K562 (cell line): ENCODE data around the gene ARHGEF26. TPM values are rescaled to one million over a fixed set of nuclear protein-coding genes. Genes with fewer than 3 reads are reported as not detected.

Experiments
- ATAC-seq: fragments of 200-7000 bp; cut with Tn5 transposase; 3 replicates; pipeline ENCODE4 v1.9.1; 2020; ENCODE audit warnings: moderate library complexity
- BruUV-seq: library from RNA; stranded (reverse); fragments of 400-500 nt; replicated peaks from 2 replicates; lab custom pipeline; 2021; lab: Mats Ljungman, UMichigan
- CTCF ChIA-PET: fragments of 300-600 bp; formaldehyde crosslinking; extraction: SDS; loops from one replicate; lab custom pipeline; 2021; ENCODE audit warnings: low intra/inter-chr PET ratio; lab: Yijun Ruan, JAX
- POLR2A ChIA-PET: fragments of 300-600, 350-650 bp; sonication (Branson Sonifier 250); formaldehyde crosslinking; extraction: SDS; loops from one replicate; lab custom pipeline; 2021; ENCODE audit warnings: antibody characterized with exemption, inconsistent platforms; lab: Yijun Ruan, JAX
- DNase-seq, 4 experiments: peaks; one replicate each; pipeline versions ENCODE4 v3.0.0 to v3.0.0-alpha.2; 2011 to 2018; ENCODE audit warnings: low spot score in 3 of 4, mixed read lengths in 3 of 4; ENCODE audit errors: extremely low read depth in 1 of 4
- FAIRE-seq: peaks from 2 replicates; lab custom pipeline; 2011; peaks lifted over from hg19 to GRCh38; lab: Jason Lieb, UNC
- H2AFZ ChIP-seq: 2 replicates; pipeline ENCODE4 v1.6.0; 2011; ENCODE audit warnings: low read depth, low read length, control low read depth, inconsistent platforms
- H3K27ac ChIP-seq: fragments of 200-600 bp; 3 replicates; pipeline ENCODE4 v1.8.0; 2011; ENCODE audit warnings: low read depth, mild to moderate bottlenecking, control low read depth, inconsistent platforms, low read length, moderate library complexity, mixed read lengths; ENCODE audit errors: extremely low read depth
- H3K27me3 ChIP-seq, 2 experiments: fragments of 300-600 bp in 1 of 2; 2 replicates in 1 of 2; 3 replicates in 1 of 2; pipeline versions ENCODE4 v1.6.0 to v1.8.0; 2011; ENCODE audit warnings: inconsistent platforms in 2 of 2, low read length in 2 of 2, mild to moderate bottlenecking in 1 of 2, mixed read lengths in 1 of 2, moderate library complexity in 1 of 2; ENCODE audit not compliant: control insufficient read depth in 2 of 2, insufficient read depth in 2 of 2
- H3K36me3 ChIP-seq: fragments of 300-600 bp; 3 replicates; pipeline ENCODE4 v1.8.0; 2011; ENCODE audit warnings: mild to moderate bottlenecking, low read length, inconsistent platforms; ENCODE audit not compliant: control insufficient read depth, insufficient read depth
- H3K4me1 ChIP-seq, 2 experiments: fragments of 200-600 bp in 1 of 2; replicated peaks in 1 of 2; 2 replicates in 1 of 2; 3 replicates in 1 of 2; pipeline versions ENCODE4 v1.5.1 to v1.8.0; 2011; ENCODE audit warnings: inconsistent platforms in 2 of 2, low read length in 2 of 2, mild to moderate bottlenecking in 1 of 2, mixed read lengths in 1 of 2, moderate library complexity in 1 of 2; ENCODE audit not compliant: control insufficient read depth in 2 of 2, insufficient read depth in 2 of 2
- H3K4me2 ChIP-seq: 2 replicates; pipeline ENCODE4 v1.6.1; 2011; ENCODE audit warnings: low read length, control low read depth, inconsistent platforms, mixed read lengths; ENCODE audit not compliant: insufficient read depth
- H3K4me3 ChIP-seq: fragments of 200-600 bp; sonication (generic), shearing (Covaris generic); 2 replicates; pipeline ENCODE4 v1.5.1; 2016; ENCODE audit warnings: control low read depth, inconsistent platforms
- H3K79me2 ChIP-seq: fragments of 200-600 bp; 3 replicates; pipeline ENCODE4 v1.8.0; 2011; ENCODE audit warnings: low read length, inconsistent platforms; ENCODE audit not compliant: control insufficient read depth, insufficient read depth
- H3K9ac ChIP-seq, 2 experiments: 2 replicates each; pipeline versions ENCODE4 v1.6.0 to v1.6.1; 2011; ENCODE audit warnings: low read depth in 2 of 2, low read length in 2 of 2, control low read depth in 1 of 2, inconsistent platforms in 1 of 2, mild to moderate bottlenecking in 1 of 2, mixed read lengths in 1 of 2; ENCODE audit not compliant: insufficient read depth in 1 of 2
- H3K9me1 ChIP-seq: one replicate; pipeline ENCODE4 v1.6.0; 2011; ENCODE audit warnings: inconsistent platforms, mild to moderate bottlenecking, low read length, moderate library complexity; ENCODE audit not compliant: control insufficient read depth, insufficient read depth
- H3K9me3 ChIP-seq: replicated peaks from 2 replicates; pipeline ENCODE4 v1.5.1; 2011; ENCODE audit warnings: low read depth, low read length, inconsistent platforms; ENCODE audit not compliant: control insufficient read depth, insufficient read depth
- H4K20me1 ChIP-seq: replicated peaks from 2 replicates; pipeline ENCODE4 v1.6.1; 2011; ENCODE audit warnings: low read length, inconsistent platforms, mixed read lengths; ENCODE audit not compliant: control insufficient read depth, insufficient read depth
- CC2D1A ChIP-seq: fragments of 450-650 bp; IDR thresholded peaks from 2 replicates; pipeline ENCODE4 v1.6.1; 2017; ENCODE audit warnings: mild to moderate bottlenecking
- CTBP1 ChIP-seq: fragments of 450-650 bp; IDR thresholded peaks from 2 replicates; pipeline ENCODE4 v1.6.1; 2016; ENCODE audit warnings: borderline replicate concordance
- ELF4 ChIP-seq: fragments of 450-650 bp; formaldehyde crosslinking; IDR thresholded peaks from 2 replicates; pipeline ENCODE4 v1.4.0; 2022; ENCODE audit warnings: missing genetic modification characterization
- EWSR1 ChIP-seq: fragments of 450-650 bp; IDR thresholded peaks from 2 replicates; pipeline ENCODE4 v1.6.1; 2018; ENCODE audit warnings: borderline replicate concordance, mild to moderate bottlenecking, low read depth, moderate library complexity; ENCODE audit not compliant: partially characterized antibody
- EZH2 ChIP-seq: IDR thresholded peaks from 2 replicates; pipeline ENCODE4 v1.6.1; 2012; ENCODE audit warnings: low read depth, mild to moderate bottlenecking, inconsistent platforms, low read length, borderline replicate concordance
- FOXP1 ChIP-seq: sonication (generic); formaldehyde crosslinking; IDR thresholded peaks from 2 replicates; pipeline ENCODE4 v1.8.0; 2022; ENCODE audit warnings: mild to moderate bottlenecking, missing genetic modification reagents
- HCFC1 ChIP-seq: IDR thresholded peaks from 2 replicates; pipeline ENCODE4 v1.6.1; 2012; ENCODE audit warnings: low read depth, low read length, improper control_type of control experiment
- HMG20A ChIP-seq: fragments of 450-650 bp; formaldehyde crosslinking; conservative IDR thresholded peaks from 2 replicates; pipeline ENCODE4 v1.4.0; 2020; ENCODE audit warnings: mild to moderate bottlenecking, mixed read lengths
- LEF1 ChIP-seq: fragments of 450-650 bp; IDR thresholded peaks from 2 replicates; pipeline ENCODE4 v1.6.1; 2016; ENCODE audit warnings: mild to moderate bottlenecking
- MAFF ChIP-seq: IDR thresholded peaks from 2 replicates; pipeline ENCODE4 v1.6.1; 2012; ENCODE audit warnings: low read length, improper control_type of control experiment
- MCM3 ChIP-seq: fragments of 450-650 bp; IDR thresholded peaks from 2 replicates; pipeline ENCODE4 v1.6.1; 2016
- MTF1 ChIP-seq: fragments of 250-450 bp; sonication (Bioruptor Pico); IDR thresholded peaks from 2 replicates; pipeline ENCODE4 v1.9.0; 2021; ENCODE audit warnings: moderate library complexity, mild to moderate bottlenecking, inconsistent platforms, borderline replicate concordance
- SNIP1 ChIP-seq: fragments of 450-650 bp; IDR thresholded peaks from 2 replicates; pipeline ENCODE4 v1.7.1; 2017; ENCODE audit warnings: low read depth, mild to moderate bottlenecking
- TEAD1 ChIP-seq, 2 experiments: fragments of 450-650 bp in 1 of 2; sonication (generic) in 1 of 2; formaldehyde crosslinking; IDR thresholded peaks; 2 replicates each; pipeline versions ENCODE4 v1.4.0 to v1.8.0; 2020 to 2022; ENCODE audit warnings: mild to moderate bottlenecking in 2 of 2, missing genetic modification reagents in 1 of 2
- ZBTB7A ChIP-seq: IDR thresholded peaks from 2 replicates; pipeline ENCODE4 v1.6.1; 2011; ENCODE audit warnings: low read depth, mild to moderate bottlenecking, low read length, moderate library complexity, borderline replicate concordance; ENCODE audit not compliant: control insufficient read depth
- whole genome bisulfite sequencing: fragments of 100-300 bp; shearing (Covaris generic); methylation state at CpG from one replicate; pipeline ENCODE4 v1.1.6; 2016; ENCODE audit warnings: low coverage, mixed read lengths; ENCODE audit not compliant: insufficient coverage; ENCODE audit errors: missing lambda C conversion rate; 5-methylcytosine and 5-hydroxymethylcytosine counted together
- in situ Hi-C: fragments of 300-500 bp; cut with MboI; formaldehyde crosslinking; loops from 4 replicates; pipeline ENCODE4 v1.15.0; 2018; ENCODE audit warnings: inconsistent platforms, mixed read lengths
- intact Hi-C: fragments of 100-400 bp; cut with micrococcal nuclease; formaldehyde crosslinking; loops from 2 replicates; pipeline ENCODE4 v1.14.2; 2022
- polyA plus RNA-seq, 8 experiments: library from polyadenylated mRNA; depleted of rRNA in 4 of 8; stranded (reverse) in 5 of 8; unstranded in 3 of 8; fragments of >200 nt; fragmentation: Nextera tagmentation in 2 of 8; fragmentation: Illumina TruSeq in 1 of 8; extraction: Ambion mirVana in 2 of 8; extraction: Trizol in 1 of 8; gene quantifications; 2 replicates each; pipeline versions ENCODE4 v1.2.1 to v1.2.3, GENCODE V29; 2011 to 2014; ENCODE audit warnings: inconsistent platforms in 1 of 8, missing spikeins in 1 of 8
- total RNA-seq, 7 experiments: library from RNA; depleted of rRNA in 6 of 7; stranded (reverse); fragments of >200 nt in 6 of 7; fragmentation: Illumina TruSeq in 2 of 7; extraction: Trizol in 2 of 7; gene quantifications; 2 replicates each; pipeline versions ENCODE4 v1.2.1 to v1.2.3, GENCODE V29; 2011 to 2021; ENCODE audit warnings: low replicate concordance in 1 of 7
- TF ChIP-seq, protein P1 (sequence below), 2 experiments: fragments of 450-650 bp in 1 of 2; sonication (generic) in 1 of 2; formaldehyde crosslinking in 1 of 2; IDR thresholded peaks; 2 replicates each; pipeline versions ENCODE4 v1.7.1 to v1.9.0; 2016 to 2022; ENCODE audit warnings: inconsistent platforms in 1 of 2, mild to moderate bottlenecking in 1 of 2, missing genetic modification reagents in 1 of 2

The ARHGEF26 gene
- total and polyA plus RNA-seq, 9 of the 15 experiments (the other 6 are each of a cell fraction or from before 2014, with no cell fraction given), result 0.01 to 0.11 (median 0.04) TPM; not detected in 2

- H3K9me3 ChIP-seq, result no peaks in the 10 kb centered on the region
- 0% methylated on average over 2 of the region's 2 CpGs for WGBS
- intact Hi-C loops, result no loop called here
These were observed 93.1 kb downstream of the ARHGEF26 start for GRCh38 chr3:154214306-154214705.

More at GRCh38 chr3:154214306-154214705, 93.1 kb downstream of the ARHGEF26 start:
- BruUV-seq, result no TSS peak
- no peaks in the 10 kb centered on the region for H3K36me3 ChIP-seq
- no peak for TF ChIP-seq MAFF
- TF ChIP-seq HMG20A (CRISPR knock-in tag), result no peak
- no peak for TF ChIP-seq ZBTB7A
- TF ChIP-seq HCFC1, result no peak
- TF ChIP-seq CTBP1, result no peak
- TF ChIP-seq MCM3, result no peak
- TF ChIP-seq EZH2, result no peak
- TF ChIP-seq ELF4 (CRISPR knock-in tag), result no peak
- TF ChIP-seq MTF1 (CRISPR knock-in tag), result no peak
- TF ChIP-seq SNIP1, result no peak
- no peak for TF ChIP-seq LEF1
- TF ChIP-seq TEAD1 (CRISPR knock-in tag; IDR thresholded peaks at IDR 0.05), result no peak
- TF ChIP-seq, protein P1, sequence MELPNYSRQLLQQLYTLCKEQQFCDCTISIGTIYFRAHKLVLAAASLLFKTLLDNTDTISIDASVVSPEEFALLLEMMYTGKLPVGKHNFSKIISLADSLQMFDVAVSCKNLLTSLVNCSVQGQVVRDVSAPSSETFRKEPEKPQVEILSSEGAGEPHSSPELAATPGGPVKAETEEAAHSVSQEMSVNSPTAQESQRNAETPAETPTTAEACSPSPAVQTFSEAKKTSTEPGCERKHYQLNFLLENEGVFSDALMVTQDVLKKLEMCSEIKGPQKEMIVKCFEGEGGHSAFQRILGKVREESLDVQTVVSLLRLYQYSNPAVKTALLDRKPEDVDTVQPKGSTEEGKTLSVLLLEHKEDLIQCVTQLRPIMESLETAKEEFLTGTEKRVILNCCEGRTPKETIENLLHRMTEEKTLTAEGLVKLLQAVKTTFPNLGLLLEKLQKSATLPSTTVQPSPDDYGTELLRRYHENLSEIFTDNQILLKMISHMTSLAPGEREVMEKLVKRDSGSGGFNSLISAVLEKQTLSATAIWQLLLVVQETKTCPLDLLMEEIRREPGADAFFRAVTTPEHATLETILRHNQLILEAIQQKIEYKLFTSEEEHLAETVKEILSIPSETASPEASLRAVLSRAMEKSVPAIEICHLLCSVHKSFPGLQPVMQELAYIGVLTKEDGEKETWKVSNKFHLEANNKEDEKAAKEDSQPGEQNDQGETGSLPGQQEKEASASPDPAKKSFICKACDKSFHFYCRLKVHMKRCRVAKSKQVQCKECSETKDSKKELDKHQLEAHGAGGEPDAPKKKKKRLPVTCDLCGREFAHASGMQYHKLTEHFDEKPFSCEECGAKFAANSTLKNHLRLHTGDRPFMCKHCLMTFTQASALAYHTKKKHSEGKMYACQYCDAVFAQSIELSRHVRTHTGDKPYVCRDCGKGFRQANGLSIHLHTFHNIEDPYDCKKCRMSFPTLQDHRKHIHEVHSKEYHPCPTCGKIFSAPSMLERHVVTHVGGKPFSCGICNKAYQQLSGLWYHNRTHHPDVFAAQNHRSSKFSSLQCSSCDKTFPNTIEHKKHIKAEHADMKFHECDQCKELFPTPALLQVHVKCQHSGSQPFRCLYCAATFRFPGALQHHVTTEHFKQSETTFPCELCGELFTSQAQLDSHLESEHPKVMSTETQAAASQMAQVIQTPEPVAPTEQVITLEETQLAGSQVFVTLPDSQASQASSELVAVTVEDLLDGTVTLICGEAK (IDR thresholded peaks at IDR 0.05), result no peak
- TF ChIP-seq, protein P1 (CRISPR knock-in tag; IDR thresholded peaks at IDR 0.05), result no peak
- TF ChIP-seq FOXP1 (CRISPR knock-in tag), result no peak
- no peak for TF ChIP-seq EWSR1
- no peak for TF ChIP-seq CC2D1A
- no peaks in the 10 kb centered on the region for H3K9me1 ChIP-seq
- no peak overlapping the region for H3K4me3 ChIP-seq
- H3K79me2 ChIP-seq, result no peaks in the 10 kb centered on the region
- CTCF ChIA-PET, result no interaction called here
- no peak overlapping the region for H3K27ac ChIP-seq
- ATAC-seq (no peak), FAIRE-seq (no peak), DNase-seq (no peak)
- H3K4me2 ChIP-seq, result no peak overlapping the region
- H3K4me1 ChIP-seq, result no peaks in the 10 kb centered on the region
- H2AFZ ChIP-seq, result no peak overlapping the region
- POLR2A ChIA-PET, result no interaction called here
- H3K27me3 ChIP-seq, result peaks cover 0 to 13% of the 10 kb centered on the region in 2 experiments; a peak in 1 of 5 replicates
- H3K9ac ChIP-seq, result no peak overlapping the region
- in situ Hi-C loops, result no loop called here
- no peaks in the 10 kb centered on the region for H4K20me1 ChIP-seq
